Frontal cortex (tissue), 4 donors: ENCODE measurements around the gene REPS2. TPM values are rescaled to one million over a fixed set of nuclear protein-coding genes. Genes with fewer than 3 reads are reported as not detected.

Experiments
- DNase-seq, 2 donors: peaks; one replicate each; pipeline ENCODE4 v3.0.0; 2012; ENCODE audit warnings: low spot score in 2 of 2
- FAIRE-seq: peaks from 2 replicates; lab custom pipeline; 2012; peaks lifted over from hg19 to GRCh38; lab: Jason Lieb, UNC
- total RNA-seq: library from RNA; depleted of rRNA; stranded (reverse); fragments of >200 nt; gene quantifications from one replicate; pipeline ENCODE4 v1.2.3, GENCODE V29; 2014
- donor health status: control.
- donor health status: control.
- donor health status: control.

The REPS2 gene
- total RNA-seq, 1 donor from 2014 or later, result 31.4 TPM

DNA sequence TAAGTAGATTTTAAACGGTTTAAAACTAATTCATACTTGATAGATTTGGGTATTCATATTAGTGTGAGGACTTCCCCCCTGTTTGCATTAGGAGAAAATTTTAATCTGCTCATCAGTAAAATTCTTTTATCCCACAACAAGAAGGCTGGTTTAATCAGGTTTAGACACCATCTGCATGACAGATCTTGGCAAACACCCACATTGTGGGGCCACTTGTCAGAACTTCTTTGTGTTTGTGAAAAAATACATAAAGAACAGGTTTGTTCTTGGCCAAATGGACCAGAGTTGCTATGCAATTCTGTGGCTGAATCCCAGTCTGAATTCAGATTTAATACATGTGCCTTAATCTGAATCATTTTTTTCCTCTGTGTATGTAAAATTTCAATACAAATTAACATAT lies 121.1 kb downstream of the REPS2 start:
- no peak for DNase-seq

DNA sequence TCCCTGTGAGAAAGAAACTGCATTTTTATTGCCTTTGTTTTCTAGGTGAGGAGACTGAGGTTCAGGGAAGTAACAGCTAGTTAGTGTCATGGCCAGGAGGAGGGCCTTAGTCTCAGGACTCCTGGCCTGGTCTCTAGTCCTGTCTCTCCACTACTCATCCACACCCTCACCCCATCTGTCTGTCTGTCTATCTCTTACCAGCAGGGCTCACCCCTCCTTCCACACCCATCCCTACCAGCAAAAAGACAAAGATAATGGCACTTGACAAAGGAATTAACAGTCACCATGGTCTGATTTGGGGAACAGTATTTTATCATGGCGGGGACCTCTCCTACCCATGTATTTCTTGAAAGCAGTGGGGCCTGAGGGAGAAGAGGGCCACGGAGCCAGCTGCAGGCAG lies 125.8 kb downstream of the REPS2 start:
- DNase-seq (no peak), FAIRE-seq (no peak)

More for the DNA sequence above, 121.1 kb downstream of the REPS2 start:
- FAIRE-seq, result no peak

DNA sequence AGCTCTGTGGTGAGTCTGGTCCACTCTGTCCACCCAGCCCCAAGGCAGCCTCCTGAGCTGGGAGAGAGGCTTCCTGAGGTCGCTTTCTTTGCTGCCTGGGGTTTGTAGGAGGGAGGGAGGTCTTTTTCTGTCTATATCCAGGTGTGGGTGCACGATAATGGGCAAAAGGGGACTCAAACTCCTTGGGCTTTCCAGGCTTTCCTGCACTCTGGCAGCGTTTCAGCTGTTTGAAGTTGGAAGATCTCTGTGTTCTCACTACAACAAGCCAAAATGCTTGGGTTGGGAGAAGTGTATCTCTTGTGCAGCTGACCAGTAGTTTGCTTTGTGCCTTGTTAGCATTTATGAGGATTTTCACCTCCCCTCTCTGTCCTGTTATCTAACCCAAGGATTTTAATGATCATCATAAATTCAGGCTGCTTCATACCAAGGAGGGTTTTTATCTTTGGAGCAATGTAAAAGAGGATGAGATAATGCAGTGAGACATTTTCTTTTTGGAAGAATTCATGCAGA lies 126.3 kb downstream of the REPS2 start:
- DNase-seq (no peak), FAIRE-seq (no peak)

DNA sequence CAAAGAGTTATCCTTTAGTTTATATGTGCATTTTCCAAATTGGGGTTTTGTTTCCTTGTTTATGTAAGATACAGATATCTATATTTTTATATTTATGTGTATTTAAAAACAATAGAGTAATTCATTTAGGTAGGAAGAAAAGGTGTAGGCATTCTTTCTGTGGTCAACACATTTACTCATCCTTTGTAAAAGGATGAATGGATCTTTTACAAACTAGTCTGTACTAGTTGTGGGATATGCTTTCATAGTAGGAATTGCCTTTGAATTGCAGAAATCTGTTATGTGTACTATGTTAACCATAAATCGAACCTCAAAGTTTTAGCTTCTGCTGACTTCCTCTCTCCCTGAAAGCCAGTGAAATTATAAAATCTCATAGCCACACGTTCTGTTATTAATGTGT lies 128.5 kb downstream of the REPS2 start:
- FAIRE-seq, result no peak
- no peak for DNase-seq

DNA sequence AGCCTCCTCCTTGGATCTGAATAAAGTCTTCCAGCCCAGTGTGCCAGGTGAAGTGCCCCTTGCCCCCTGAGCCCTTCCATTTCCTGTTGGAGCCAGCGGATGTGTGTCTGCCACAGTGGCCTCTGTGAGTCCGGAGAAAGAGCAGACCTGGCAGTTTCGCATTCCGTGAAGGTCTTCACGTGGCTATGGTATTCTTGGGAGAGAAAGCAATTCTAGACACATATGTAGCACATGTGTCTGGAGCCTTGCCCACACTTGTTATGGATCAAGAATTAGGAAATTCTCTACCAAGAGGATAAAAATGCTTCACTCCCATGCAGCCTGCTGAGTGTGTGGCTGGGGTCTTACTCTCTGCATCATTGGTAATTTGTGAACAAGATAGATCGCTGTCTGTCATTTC lies 130.9 kb downstream of the REPS2 start:
- FAIRE-seq (no peak), DNase-seq (no peak)

DNA sequence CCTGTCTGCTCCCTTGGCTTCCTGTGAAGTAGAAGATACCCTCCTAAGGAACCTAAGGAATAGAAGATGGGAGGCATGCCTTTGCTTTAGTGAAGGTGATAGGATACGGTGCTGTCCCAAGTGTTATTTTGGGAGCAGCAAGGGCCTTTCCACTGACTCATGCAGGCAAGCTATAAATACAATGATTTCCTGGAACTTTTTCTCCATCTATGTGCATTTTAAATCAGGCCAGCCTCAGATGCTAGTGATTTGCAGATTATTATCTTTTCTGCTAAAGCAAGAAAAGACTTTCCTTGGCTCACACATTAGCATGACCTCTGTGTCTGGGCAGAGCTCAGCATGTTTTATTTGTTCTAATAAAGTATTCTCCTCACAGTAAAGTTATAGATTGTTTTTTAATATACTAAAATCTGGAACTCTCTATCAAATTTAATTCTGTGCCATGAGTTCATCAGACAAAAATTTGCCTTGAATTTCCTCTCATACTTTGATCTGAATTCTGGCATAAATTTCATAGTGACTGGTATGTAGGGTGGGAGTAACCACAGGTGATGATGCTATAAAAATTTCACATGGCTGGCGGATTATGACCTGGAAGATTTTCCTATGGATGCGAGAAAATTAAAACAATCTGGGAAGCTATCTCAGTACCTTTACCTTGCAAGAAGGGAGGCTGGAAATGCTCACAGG lies 131.7 kb downstream of the REPS2 start:
- no peak for DNase-seq
- no peak for FAIRE-seq

DNA sequence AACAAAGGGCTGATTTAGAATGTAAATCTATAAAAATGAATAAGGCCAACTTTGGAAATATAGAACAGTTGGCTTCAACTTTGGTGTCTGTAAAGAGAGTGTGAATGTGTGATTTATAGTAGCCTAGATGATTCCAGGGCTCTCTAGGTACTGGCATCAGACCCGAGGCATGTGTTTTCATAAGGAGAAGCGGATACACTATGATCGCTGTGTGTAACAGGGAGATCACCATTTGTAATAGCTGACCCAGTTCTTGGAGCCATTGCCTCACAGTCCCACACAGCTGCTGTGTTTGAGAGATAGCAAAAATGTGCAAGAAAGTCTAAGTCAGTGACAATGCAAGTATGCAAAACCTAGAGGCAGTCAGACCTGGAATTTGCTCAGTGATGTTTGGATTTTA lies 135.1 kb downstream of the REPS2 start:
- DNase-seq (no peak), FAIRE-seq (no peak)

DNA sequence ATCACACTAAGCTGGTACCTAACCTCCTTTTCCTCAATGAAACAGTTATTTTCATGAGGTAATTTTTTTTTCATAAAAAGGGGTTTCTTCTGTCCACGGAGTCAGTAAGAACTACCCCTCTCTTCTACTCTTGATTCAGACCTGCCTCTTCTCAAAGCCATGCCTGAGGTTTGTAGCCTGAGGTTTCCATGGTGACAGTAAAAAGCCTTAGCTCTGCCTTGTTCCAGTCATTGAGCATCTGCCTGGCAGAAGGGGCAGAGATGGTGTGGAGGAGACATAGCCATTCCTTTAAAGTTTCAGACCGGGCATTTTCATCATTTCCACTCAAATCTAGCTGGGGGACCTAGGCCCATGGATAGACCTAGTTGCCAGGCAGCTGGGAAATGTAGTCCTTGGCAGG lies 135.5 kb downstream of the REPS2 start:
- no peak for FAIRE-seq

DNA sequence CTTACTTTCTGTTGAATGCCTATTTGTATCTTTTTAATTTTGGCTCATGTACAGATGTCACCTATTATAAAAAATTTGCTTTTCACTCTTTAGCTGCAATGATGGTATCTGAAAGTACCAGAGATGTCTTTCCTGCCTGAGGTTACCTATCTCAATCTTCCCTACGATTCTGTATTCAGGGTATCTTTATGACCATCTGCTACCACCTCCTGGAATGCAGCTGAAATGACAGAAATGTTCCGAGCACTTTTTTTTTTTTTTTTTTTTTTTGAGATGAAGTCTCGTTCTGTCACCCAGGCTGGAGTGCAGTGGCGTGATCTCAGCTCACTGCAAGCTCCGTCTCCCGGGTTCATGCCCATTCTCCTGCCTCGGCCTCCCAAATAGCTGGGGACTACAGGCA lies 136.4 kb downstream of the REPS2 start:
- FAIRE-seq (no peak), DNase-seq (no peak)

More for the DNA sequence above, 135.5 kb downstream of the REPS2 start:
- DNase-seq, result no peak

DNA sequence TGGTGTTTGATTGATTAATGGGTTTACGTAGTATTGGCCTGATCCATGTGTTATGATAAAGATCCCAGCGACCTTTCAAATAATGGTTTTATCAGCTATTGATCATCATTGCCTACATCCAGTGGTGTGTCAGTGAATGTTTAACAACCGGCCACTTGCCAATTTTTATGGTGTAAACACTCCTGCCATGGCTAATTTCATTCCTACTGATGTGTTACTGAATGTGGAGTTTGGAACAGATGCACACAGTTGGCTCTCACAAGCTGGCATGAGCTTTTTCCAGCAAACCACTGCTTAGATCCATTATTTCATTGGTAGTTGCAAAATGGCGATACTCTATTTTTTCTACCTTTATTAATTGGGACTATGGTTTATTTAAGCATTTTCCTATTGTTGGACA lies 139.9 kb downstream of the REPS2 start:
- DNase-seq (no peak), FAIRE-seq (no peak)

DNA sequence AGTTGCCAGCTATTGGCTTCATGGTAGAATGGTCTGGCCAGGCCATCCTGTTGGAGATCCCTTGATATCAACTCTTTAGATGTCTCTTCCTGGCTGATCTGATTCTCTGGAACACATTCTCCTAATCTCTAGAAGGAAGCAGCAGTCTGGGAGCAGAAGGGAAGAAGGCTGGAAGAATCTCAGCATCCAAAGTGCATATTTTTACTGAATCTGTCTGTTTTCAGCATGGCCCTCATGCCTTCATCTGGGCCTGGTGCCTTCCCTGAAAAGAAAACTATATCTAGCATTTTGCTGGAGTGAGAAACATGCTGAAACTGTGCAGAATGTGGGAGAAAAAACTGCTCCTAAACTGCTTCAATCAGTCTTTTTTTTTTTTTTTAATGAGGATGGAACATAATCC lies 148.7 kb downstream of the REPS2 start:
- DNase-seq, result no peak

DNA sequence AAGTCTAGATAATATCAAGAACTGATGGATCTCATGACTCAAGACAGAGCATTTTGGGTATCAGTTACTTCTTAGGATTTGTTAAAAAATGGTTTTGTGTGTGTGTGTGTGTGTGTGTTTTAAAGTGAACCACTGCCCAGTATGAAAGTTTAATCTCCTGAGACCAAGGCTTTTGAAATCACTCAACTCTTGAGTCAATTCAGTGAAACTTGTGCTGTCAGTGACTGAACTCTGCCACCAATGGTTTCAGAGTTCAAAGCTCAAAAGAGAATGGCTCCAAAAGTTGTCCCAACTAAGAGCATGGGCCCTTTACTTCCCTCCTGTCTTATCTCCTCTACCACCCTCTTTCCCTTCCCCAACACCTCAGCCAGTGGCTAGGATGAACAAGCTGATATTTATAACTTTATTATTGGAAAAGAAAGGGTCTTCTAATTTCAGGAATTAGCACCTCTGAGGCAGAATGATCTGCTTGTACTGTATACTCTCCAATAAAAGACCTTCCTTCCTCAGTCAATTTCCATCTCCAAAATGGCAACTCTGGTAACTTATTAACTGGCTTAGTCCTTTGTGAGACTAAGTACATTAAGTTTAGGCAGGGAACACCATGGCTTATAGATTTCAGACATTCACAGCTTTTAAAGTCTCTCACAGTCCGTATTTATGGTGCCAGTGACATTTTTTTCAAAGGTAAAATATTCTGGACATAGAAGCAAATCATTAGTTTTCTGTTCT lies 152.2 kb downstream of the REPS2 start:
- DNase-seq (no peak), FAIRE-seq (no peak)

More for the DNA sequence above, 148.7 kb downstream of the REPS2 start:
- FAIRE-seq, result no peak

DNA sequence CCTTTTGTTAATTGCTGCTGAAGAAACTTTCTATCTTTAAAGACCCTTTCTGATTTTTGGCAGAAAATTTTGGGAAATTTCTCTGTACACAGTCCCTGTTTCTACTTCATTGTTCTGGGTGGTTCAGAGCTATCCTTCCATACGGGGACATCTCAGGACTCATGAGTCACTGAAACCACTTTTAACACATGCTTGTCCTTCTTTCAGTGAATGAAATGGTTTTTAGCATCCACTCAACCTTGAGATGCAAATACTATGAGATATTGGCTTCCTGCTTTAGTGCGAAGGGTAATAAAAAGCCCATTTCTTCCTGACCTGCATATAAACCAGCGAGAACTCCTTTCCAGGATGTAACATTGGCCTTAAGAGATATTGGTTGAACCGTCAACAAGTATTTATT lies 158.0 kb downstream of the REPS2 start:
- FAIRE-seq (no peak), DNase-seq (no peak)

DNA sequence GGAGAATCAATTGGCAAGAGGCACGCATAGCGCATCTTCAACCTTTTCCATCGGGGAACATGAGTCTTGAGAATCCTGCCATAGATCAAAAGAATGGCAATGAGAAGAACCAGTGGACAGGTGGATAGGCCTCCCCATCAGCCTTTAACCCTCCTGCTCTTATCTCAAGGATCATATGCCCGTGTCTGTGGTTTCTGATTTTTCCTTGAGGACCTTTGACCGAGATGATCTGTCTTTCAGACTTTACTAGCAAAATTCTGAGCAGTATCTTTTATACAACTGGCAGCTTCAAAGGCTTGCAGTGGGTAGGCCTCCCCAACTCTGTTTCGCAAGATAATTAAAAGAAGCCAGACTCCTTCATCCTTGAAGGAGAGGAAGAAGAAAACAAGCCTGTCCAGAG lies 174.4 kb downstream of the REPS2 start:
- DNase-seq (no peak), FAIRE-seq (no peak)

DNA sequence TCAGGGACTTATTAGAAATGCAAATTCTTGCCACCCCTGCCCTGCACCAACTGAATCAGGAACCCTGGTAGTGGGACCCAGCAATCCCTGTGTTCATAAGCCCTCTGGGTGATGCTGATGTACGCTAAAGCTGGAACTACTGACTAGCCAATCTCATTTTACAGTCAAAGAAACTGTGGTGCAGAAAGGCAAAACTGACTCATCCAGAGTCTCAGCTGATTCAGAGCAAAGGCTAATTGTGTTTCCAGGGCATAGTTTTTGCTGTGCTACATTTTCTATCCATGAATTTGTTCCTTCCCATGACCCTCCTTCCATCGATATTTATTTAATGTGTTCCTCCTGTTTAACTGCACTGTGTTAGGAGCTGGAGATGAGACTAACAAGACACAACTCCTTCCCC lies 207.5 kb downstream of the REPS2 start:
- FAIRE-seq, result no peak
- DNase-seq, result no peak

DNA sequence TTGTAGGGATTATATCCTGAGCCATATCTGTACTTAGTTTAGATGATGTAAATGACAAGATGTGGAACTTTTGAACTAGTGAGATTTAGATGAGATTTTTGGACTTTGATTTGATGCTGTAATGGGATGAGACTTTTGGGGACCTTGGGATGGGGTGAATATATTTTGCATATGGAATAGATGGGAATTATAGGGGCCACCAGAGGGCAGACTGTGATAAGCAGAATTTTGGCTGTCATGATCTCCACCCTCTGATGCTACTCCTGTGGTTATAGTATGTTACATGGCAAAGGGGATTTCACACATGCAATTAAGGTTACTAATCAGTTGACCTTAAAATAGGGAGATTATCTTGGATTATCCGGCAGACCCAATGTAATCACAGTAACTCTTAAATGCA lies 214.5 kb downstream of the REPS2 start:
- FAIRE-seq, result no peak
- no peak for DNase-seq

DNA sequence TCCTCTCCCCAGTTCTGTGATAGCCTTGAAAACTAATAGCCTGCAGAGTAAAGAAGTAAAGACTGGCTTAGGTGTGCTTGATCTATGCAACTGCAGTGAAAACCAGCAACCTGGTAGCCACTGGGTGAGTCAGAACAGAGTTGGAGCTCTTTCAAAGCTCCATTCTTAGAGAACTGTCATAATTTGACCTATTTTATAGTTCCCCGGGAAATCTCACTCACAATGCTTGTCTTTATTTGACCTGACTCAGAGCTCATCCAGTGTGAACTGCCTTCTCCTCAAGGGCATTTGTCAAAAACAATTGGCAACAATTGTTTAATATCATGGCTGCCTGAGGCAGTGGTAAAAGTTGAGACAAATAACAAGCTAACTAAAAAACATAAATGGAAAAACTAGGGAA lies 215.5 kb downstream of the REPS2 start:
- DNase-seq, result no peak
- FAIRE-seq, result no peak

DNA sequence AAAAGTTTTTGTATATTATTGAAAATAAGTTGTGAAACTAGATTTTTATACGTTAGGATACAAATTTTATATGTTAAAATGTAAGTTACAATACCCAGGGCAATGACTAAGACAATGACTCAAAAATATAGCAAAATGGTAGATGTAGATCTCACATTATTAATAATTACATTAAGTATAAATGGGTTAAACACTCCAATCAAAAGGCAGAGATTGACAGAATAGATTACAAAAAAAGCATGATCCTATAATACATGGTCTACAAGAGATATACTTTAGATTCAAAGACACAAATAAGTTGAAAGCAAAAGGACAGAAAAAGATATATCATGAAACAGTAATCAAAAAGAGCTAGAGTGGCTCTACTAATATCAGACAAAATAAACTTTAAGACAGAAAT lies 217.6 kb downstream of the REPS2 start:
- FAIRE-seq (no peak), DNase-seq (no peak)

DNA sequence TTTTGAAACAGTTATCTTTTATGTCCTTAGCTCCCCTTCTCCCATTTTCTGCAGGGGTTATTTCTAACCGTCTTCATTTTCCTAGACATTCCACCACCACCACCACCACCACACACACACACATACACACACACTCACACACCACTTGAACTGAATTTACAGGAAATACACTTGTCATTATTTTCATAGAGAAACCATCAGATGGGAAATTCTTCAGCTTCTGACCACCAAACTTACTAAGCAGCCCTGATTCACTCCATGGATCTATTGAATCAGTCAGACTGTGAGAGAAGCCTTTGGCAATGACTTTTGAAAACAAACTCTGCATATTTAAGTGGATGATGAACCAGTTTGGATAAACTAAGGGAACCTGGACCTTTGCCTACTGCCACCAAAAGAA lies 218.5 kb downstream of the REPS2 start:
- FAIRE-seq, result no peak
- DNase-seq, result no peak

DNA sequence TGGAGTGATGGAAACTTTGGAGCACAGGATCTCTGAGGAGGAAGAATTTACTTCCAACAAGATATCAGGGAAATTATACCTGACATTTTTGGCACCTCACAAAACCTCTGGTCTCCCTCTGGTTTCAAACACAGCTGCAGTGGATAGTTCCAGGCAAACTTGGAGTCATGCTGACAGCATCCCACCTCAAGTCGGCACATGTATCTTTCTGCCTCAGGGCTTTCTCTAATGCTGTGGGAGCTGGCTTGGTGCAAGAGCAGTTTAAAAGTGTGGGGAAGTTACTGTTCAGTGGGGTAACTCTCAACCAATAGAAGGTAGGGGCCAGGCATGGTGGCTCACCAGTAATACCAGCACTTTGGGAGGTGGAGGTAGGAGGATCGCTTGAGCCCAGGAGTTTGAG lies 221.5 kb downstream of the REPS2 start:
- DNase-seq (no peak), FAIRE-seq (no peak)

DNA sequence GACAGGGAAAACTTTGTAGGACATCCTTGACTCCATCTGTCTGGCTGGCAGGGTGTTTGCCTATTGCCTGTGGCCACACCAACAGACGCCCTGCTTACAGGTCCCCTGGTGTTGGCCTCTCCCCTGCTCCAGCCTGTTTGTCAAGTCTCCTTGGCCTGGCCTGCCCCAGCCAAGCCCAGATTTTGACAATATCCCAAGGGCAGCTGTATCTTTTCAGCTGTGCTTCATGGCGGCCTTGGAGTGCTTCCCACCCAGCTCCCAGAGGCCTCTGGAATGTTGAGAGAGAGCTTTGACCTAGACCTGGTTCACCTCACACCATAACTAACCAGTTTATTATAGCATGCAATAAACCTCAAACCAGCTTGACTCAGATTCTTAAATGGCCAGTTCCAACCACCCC lies 224.5 kb downstream of the REPS2 start:
- FAIRE-seq, result no peak
- no peak for DNase-seq

DNA sequence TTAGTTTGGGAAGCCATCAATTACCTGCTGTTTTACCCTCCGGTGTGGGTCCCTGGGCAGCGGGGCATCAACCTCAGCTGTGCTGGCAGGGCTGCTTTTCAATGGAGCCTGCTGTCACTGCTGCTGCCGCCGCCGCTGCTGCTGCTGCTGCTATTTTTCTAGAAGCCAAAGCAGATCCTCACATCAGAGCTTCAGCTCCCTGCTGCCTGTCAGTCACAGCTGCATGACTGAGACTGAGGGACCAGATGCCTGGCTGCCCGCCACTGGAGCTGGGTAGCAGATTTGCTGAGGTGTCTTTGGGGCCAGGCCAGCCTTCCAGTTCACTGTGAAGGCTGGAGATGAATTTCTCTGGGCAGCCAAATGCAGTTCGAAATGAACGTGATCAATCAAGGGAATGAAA lies 228.2 kb downstream of the REPS2 start:
- DNase-seq (peak in 1 of 2 donors; percentile 13), FAIRE-seq (no peak)
